Immature natural killer cell (primary cell): ENCODE results near the gene PLK2. TPM values are rescaled to one million over a fixed set of nuclear protein-coding genes. Genes with fewer than 3 reads are reported as not detected.

Source experiments
- DNase-seq, 3 donors: peaks; one replicate each; pipeline ENCODE4 v3.0.0; 2022; ENCODE audit warnings: mixed read lengths in 1 of 3
- H3K27ac Mint-ChIP-seq, 6 donors: one replicate each; pipeline ENCODE4 v1.8.0; 2020; ENCODE audit warnings: mixed read lengths in 6 of 6, mild to moderate bottlenecking in 5 of 6, inconsistent platforms in 4 of 6, moderate library complexity in 3 of 6
- H3K27me3 Mint-ChIP-seq, 3 donors: one replicate each; pipeline ENCODE4 v1.8.0; 2020 to 2021; ENCODE audit warnings: low read depth in 3 of 3, mild to moderate bottlenecking in 3 of 3, mixed read lengths in 3 of 3, moderate library complexity in 3 of 3, inconsistent platforms in 1 of 3
- H3K36me3 Mint-ChIP-seq, 3 donors: one replicate each; pipeline ENCODE4 v1.8.0; 2020; ENCODE audit warnings: mixed read lengths in 3 of 3, inconsistent platforms in 2 of 3, mild to moderate bottlenecking in 2 of 3
- H3K4me1 Mint-ChIP-seq, 2 donors: one replicate each; pipeline ENCODE4 v1.8.0; 2020; ENCODE audit warnings: inconsistent platforms in 2 of 2, mild to moderate bottlenecking in 2 of 2, mixed read lengths in 2 of 2, moderate library complexity in 1 of 2
- H3K4me3 Mint-ChIP-seq, 5 donors: one replicate each; pipeline ENCODE4 v1.8.0; 2020; ENCODE audit warnings: mild to moderate bottlenecking in 5 of 5, mixed read lengths in 5 of 5, inconsistent platforms in 3 of 5, moderate library complexity in 3 of 5
- H3K9me3 Mint-ChIP-seq, 6 donors: one replicate each; pipeline ENCODE4 v1.8.0; 2020; ENCODE audit warnings: mild to moderate bottlenecking in 6 of 6, mixed read lengths in 6 of 6, inconsistent platforms in 4 of 6, moderate library complexity in 3 of 6
- polyA plus RNA-seq, 3 donors: library from polyadenylated mRNA; unstranded; fragments of 300-500 nt; fragmentation: Illumina TruSeq; gene quantifications; one replicate each; pipeline ENCODE4 v1.2.3, GENCODE V29; 2021

Gene PLK2
- polyA plus RNA-seq, 3 donors from 2014 or later, result 4.0 to 6.4 (median 5.0) TPM

DNA sequence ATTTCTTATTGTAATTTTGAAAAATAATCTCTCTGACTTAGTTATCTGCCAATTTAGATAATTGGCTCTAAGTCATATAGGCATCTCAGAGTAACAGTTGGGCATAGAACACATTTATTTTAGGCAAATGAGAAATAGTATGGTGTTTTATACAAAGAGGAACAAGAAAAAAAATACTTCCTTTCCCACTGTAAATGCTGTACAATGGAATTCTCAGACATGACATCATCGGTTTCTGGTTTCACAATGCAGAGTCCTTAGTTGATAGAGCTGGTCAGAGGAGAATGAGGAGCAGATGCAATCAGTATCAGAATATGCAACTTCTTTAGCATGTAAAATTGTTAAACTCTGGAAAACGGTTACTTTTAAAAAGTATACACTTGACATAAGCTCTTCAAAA is 49.4 kb downstream of the PLK2 start:
- Mint-ChIP-seq H3K4me1 (no peaks in the 10 kb centered on the region), H3K4me3 (no peak overlapping the region), H3K9me3 (peaks cover 0 to 5% (median 0%) of the 10 kb centered on the region in 6 donors), H3K36me3 (no peaks in the 10 kb centered on the region), H3K27me3 (peaks cover 1 to 13% (median 2%) of the 10 kb centered on the region in 3 donors), H3K27ac (no peak overlapping the region)
- no peak for DNase-seq

DNA sequence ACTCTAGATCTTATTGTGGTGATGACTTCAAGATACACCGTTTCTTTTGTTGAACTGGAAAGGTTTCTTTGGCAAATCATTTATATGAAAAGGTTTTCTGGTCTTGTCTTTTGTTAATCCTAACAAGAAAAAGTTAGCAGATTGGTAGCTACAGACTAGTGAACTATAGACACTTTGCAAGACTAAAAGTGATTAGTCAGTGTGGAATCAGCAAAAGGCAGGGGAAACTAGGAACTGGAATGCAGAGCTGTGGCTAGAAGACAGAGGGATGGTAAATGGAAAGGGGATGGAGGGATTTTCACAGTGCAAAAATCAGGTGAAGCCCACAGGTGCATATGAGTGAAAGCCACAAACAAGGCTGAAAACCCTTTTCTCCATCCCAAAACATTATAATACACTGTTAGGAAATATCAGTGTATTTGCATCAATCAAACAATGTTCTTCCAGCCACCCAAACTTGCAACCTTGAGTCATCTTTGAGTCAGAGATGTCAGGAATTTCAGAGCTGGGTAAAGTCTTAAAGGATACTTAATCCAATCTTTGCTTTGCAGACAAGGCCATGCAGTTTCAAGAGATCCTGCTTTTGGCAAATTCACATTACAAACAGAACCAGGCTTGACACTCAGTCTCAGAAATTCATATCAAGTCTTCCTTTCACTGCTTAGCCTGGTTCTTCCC is 52.7 kb downstream of the PLK2 start:
- no peak overlapping the region for H3K4me3 Mint-ChIP-seq
- H3K9me3 Mint-ChIP-seq, result peaks cover 0 to 5% (median 0%) of the 10 kb centered on the region in 6 donors
- no peaks in the 10 kb centered on the region for H3K4me1 Mint-ChIP-seq
- H3K36me3 Mint-ChIP-seq, result no peaks in the 10 kb centered on the region
- H3K27ac Mint-ChIP-seq, result no peak overlapping the region
- H3K27me3 Mint-ChIP-seq, result peaks cover 1 to 13% (median 2%) of the 10 kb centered on the region in 3 donors
- no peak for DNase-seq

DNA sequence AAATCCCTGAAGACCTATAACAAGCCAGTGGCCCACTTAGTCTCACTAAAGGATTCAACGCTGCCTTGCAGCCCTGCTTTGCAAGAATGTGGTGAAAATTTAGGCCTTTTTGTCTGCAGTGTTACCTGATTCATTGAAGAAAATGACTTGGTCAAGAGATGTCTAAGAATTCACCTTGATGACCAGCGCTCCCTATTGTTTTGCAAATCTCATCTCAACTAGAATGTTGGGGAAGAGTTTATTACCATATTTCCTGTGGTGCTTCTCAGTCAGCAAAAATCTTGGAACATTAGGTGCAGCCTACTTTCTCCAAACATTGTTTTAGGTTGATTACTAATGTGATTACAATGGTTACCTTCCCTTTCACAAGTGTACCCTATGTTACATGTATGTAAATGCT is 53.5 kb downstream of the PLK2 start:
- no peaks in the 10 kb centered on the region for H3K36me3 Mint-ChIP-seq
- no peak overlapping the region for H3K4me3 Mint-ChIP-seq

DNA sequence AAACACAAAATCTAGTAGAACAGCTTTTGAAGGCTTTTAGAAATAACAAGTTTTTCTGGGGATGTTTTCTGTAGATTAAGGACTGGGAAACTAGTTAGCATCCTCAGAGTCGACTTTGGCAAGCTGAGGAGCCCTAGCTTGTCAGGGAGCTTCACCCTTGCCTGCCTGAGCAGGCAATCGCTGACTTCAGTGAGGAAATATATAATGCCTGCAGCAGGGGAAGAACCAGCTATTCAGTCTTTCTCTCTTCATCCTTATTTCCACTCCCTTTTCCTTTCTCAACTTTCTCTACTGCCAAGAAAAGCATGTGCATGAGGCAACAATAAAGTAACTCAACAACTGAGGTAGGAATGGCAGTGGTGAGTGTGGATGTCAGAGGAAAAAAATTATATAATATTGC is 54.7 kb downstream of the PLK2 start:
- H3K27ac Mint-ChIP-seq, result no peak overlapping the region
- no peaks in the 10 kb centered on the region for H3K4me1 Mint-ChIP-seq
- H3K27me3 Mint-ChIP-seq, result peaks cover 0 to 13% (median 2%) of the 10 kb centered on the region in 3 donors
- H3K36me3 Mint-ChIP-seq, result no peaks in the 10 kb centered on the region
- no peak for DNase-seq
- H3K4me3 Mint-ChIP-seq, result no peak overlapping the region
- H3K9me3 Mint-ChIP-seq, result peaks cover 0 to 5% (median 0%) of the 10 kb centered on the region in 6 donors

More for the DNA sequence above, 53.5 kb downstream of the PLK2 start:
- no peaks in the 10 kb centered on the region for H3K4me1 Mint-ChIP-seq
- H3K27ac Mint-ChIP-seq, result no peak overlapping the region
- H3K27me3 Mint-ChIP-seq, result peaks cover 1 to 13% (median 2%) of the 10 kb centered on the region in 3 donors
- peaks cover 0 to 5% (median 0%) of the 10 kb centered on the region in 6 donors for H3K9me3 Mint-ChIP-seq
- DNase-seq, result no peak

DNA sequence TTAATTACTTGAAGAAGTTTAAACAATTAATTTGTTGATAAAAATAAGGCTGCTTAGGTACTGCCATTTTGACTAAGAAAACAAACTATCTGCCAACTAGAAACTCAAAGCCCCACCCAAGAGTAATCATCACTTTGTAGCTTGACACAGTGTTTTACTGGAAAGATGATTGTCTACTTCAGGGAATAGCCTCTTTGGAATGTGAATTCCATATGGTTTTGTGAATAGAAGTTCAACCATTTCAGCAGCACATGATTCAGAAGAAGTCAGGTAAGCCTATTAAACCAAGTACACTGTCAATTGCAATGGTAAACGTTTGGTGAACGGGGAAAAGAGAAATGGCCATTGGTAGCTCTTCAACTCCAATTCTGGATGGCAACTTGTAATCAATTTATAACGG is 55.2 kb downstream of the PLK2 start:
- Mint-ChIP-seq H3K4me3 (no peak overlapping the region), H3K27me3 (peaks cover 0 to 13% (median 2%) of the 10 kb centered on the region in 3 donors), H3K4me1 (no peaks in the 10 kb centered on the region), H3K36me3 (no peaks in the 10 kb centered on the region), H3K9me3 (peaks cover 0 to 5% (median 0%) of the 10 kb centered on the region in 6 donors), H3K27ac (no peak overlapping the region)
- DNase-seq, result no peak

Other genes starting within 250 kb of the PLK2 start
- 1 to 10 TPM; 1.0 to 5.7 (median 2.9) TPM for gene GAPT, start 31.3 kb upstream of the PLK2 start, polyA plus RNA-seq
- not detected for gene RAB3C, start 123.0 kb upstream of the PLK2 start, polyA plus RNA-seq